ENCODE data around the gene DUS1L. TPM values are rescaled to one million over a fixed set of nuclear protein-coding genes. Genes with fewer than 3 reads are reported as not detected.

The DUS1L gene
- total RNA-seq, 1 donor, result 56.1 TPM

DNA sequence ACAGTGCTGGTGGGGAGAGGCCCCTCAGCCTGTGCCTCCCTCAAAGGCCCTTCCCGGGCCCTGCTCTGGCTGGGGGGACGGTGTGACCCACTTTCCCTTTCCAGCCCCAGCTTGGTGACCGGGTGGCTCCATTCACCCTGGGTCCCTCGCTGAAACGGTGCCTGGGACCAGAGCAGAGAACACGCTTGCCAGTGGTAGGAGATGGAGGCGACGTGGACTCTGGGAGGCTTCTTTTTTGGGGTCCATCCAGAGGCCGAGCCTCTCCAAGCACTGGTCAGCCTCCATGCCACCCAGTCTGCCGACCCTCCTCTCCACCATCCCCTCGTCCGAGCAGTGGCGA lies 50.7 kb downstream of the DUS1L start:
- TF ChIP-seq, protein P1, sequence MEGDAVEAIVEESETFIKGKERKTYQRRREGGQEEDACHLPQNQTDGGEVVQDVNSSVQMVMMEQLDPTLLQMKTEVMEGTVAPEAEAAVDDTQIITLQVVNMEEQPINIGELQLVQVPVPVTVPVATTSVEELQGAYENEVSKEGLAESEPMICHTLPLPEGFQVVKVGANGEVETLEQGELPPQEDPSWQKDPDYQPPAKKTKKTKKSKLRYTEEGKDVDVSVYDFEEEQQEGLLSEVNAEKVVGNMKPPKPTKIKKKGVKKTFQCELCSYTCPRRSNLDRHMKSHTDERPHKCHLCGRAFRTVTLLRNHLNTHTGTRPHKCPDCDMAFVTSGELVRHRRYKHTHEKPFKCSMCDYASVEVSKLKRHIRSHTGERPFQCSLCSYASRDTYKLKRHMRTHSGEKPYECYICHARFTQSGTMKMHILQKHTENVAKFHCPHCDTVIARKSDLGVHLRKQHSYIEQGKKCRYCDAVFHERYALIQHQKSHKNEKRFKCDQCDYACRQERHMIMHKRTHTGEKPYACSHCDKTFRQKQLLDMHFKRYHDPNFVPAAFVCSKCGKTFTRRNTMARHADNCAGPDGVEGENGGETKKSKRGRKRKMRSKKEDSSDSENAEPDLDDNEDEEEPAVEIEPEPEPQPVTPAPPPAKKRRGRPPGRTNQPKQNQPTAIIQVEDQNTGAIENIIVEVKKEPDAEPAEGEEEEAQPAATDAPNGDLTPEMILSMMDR (IDR thresholded peaks at IDR 0.05; ENCODE audit: insufficient read depth, low read depth, low read length), result no peak
- no peak overlapping the region for H3K4me3 ChIP-seq (ENCODE audit: low read depth, low read length)
- DNase-seq (ENCODE audit: low read depth), result no peak

DNA sequence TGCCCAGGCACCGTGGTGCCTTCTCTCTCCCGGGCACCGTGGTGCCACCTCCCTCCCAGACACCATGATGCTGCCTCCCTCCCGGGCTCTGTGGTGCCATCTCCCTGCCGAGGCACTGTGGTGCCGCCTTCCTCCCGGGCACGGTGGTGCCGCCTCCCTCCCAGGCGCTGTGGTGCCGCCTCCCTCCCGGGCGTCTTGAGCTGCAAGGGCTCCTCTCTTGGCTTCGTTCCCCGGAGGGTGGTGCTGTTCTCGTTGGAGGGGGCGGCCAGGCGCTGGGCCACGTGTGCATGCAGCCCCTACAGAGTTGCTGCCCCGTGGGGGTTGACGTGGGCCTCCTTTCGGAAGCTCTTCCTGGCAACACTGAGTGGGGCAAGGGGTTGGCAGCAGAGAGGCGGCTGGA lies 51.2 kb downstream of the DUS1L start:
- H3K4me3 ChIP-seq (ENCODE audit: low read depth, low read length), result no peak overlapping the region
- TF ChIP-seq, protein P1 (IDR thresholded peaks at IDR 0.05; ENCODE audit: insufficient read depth, low read depth, low read length), result no peak
- DNase-seq (ENCODE audit: low read depth), result no peak

DNA sequence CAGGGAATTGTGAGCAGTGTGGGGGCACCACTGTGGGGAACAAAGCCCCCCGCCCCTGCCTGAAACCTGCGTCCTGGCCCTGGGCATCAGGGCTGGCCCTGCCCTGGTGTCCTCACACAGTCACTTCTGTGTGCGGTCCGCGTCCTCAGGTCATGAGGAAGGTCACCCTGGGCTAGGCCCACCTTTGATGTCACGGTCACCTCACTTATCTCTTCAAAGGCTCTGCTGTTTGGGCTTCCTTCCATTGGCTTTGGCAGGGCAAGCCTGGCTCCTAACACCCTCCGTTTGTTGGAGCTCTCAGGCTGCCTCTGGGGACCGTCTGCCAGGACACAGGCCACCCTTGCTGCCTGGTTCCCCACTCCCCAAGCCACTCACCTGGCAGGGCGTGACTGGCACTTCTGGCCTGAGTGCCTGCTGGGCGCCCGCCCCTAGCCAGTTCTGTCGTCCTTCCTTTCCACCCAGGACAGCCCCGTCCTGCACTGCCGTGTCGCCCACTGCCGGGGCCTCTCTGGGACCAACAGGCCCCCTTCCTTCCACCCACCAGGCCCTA lies 51.8 kb downstream of the DUS1L start:
- TF ChIP-seq, protein P1 (IDR thresholded peaks at IDR 0.05; ENCODE audit: insufficient read depth, low read depth, low read length), result no peak
- no peak overlapping the region for H3K4me3 ChIP-seq (ENCODE audit: low read depth, low read length)

DNA sequence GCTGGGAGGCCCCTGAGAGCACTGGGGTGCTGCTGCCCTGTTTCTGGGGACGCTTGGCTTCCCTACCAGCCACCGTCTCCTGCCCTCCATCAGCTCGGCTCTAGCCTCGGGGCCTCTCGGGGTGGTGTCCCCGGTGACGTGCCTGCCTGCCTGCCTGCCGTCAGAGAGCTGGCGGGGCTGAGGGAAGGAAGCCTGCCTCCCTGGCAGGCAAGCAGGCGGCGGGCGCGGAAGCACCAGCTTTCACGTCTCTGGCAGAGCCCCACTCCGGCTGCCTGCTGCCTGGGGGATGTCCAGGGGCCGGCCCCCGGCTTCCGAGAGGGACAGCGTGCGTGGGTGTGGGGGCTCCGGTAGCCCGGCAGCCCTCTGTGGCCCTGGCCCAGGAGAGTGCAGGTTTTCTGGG lies 52.3 kb downstream of the DUS1L start:
- TF ChIP-seq, protein P1 (IDR thresholded peaks at IDR 0.05; ENCODE audit: insufficient read depth, low read depth, low read length), result no peak
- DNase-seq (ENCODE audit: low read depth), result no peak
- H3K4me3 ChIP-seq (ENCODE audit: low read depth, low read length), result no peak overlapping the region

More for the DNA sequence above, 51.8 kb downstream of the DUS1L start:
- DNase-seq (ENCODE audit: low read depth), result no peak

DNA sequence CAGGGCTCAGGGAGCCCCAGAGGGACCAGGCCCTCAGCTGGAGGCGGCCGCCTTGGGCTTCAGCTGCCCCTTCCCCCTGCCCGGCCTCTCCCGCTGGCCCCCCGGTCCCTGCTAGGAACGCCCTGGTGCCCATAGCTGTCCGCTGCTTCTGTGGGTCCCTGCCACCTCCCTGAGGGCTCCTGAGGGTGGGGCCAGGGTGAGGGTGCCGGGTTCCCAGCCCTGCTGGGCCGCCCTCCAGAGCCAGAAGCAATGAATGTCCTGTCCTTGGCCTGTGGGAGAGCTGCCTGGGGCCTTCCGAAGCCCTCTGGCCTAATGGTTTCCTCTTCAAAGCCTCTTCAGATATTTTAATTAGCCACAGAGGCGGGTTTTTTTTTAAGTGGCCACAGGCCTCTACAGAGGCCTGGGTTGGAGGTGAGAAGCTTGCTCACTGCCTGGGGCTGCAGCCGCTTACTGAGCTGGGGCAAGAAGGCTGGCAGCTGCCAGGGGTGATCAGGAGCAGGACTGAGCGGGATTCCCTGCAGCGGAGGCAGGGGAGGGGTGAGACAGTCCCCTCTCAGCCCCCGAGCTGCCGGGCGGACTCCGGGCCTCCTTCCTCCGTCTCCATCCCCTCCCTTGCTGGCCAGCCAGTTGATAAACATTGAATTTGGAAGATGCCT lies 52.8 kb downstream of the DUS1L start:
- no peak overlapping the region for H3K4me3 ChIP-seq (ENCODE audit: low read depth, low read length)
- no peak for DNase-seq (ENCODE audit: low read depth)
- TF ChIP-seq, protein P1 (IDR thresholded peaks at IDR 0.05; ENCODE audit: insufficient read depth, low read depth, low read length), result no peak

DNA sequence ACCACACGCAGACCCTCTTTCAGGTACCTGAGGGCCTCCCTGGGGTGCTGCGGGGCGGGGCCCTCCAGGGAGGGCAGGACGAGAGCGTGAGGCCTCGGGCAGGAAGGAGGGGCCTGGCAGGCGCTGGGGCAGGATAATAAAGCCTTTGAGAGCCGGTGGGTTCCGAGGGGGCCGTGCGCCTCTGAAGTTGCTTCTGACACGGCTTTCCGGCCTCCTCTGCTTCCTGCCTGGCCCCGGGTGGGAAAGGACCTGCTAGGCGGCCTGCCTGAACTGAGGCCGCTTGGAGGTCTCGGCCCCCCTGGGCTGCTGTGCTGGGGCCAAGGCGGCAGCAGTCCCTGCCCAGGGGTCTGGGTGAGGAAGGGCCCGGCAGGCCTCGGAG lies 53.4 kb downstream of the DUS1L start:
- TF ChIP-seq, protein P1 (IDR thresholded peaks at IDR 0.05; ENCODE audit: insufficient read depth, low read depth, low read length), result no peak
- H3K4me3 ChIP-seq (ENCODE audit: low read depth, low read length), result no peak overlapping the region
- no peak for DNase-seq (ENCODE audit: low read depth)
